ENCODE results near the gene POLR3K.

- TF ChIP-seq, protein P1, sequence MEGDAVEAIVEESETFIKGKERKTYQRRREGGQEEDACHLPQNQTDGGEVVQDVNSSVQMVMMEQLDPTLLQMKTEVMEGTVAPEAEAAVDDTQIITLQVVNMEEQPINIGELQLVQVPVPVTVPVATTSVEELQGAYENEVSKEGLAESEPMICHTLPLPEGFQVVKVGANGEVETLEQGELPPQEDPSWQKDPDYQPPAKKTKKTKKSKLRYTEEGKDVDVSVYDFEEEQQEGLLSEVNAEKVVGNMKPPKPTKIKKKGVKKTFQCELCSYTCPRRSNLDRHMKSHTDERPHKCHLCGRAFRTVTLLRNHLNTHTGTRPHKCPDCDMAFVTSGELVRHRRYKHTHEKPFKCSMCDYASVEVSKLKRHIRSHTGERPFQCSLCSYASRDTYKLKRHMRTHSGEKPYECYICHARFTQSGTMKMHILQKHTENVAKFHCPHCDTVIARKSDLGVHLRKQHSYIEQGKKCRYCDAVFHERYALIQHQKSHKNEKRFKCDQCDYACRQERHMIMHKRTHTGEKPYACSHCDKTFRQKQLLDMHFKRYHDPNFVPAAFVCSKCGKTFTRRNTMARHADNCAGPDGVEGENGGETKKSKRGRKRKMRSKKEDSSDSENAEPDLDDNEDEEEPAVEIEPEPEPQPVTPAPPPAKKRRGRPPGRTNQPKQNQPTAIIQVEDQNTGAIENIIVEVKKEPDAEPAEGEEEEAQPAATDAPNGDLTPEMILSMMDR (IDR thresholded peaks at IDR 0.05 in 2 of 3, conservative IDR thresholded peaks at IDR 0.05 in 1 of 3; ENCODE audit: borderline replicate concordance in 1 of 3, insufficient read depth in 1 of 3, low read depth in 2 of 3, low read length in 2 of 3): no peak
- TF ChIP-seq ELF1 (IDR thresholded peaks at IDR 0.05; ENCODE audit: borderline replicate concordance, low read depth) (no peak), YY1 (IDR thresholded peaks at IDR 0.05; ENCODE audit: extremely low read depth, insufficient replicate concordance, low read depth, low read length) (no peak), POLR2A (IDR thresholded peaks at IDR 0.05; ENCODE audit: borderline replicate concordance, extremely low read depth, insufficient read depth, insufficient read length) (no peak), EZH2 (IDR thresholded peaks at IDR 0.05) (no peak), RAD21 (IDR thresholded peaks at IDR 0.05; ENCODE audit: low read depth) (no peak), ZNF274 (IDR thresholded peaks at IDR 0.05; ENCODE audit: low read depth, low read length) (no peak), SP1 (IDR thresholded peaks at IDR 0.05; ENCODE audit: low read depth) (no peak), MAX (IDR thresholded peaks at IDR 0.05) (no peak), POLR2AphosphoS5 (IDR thresholded peaks at IDR 0.05; ENCODE audit: low read depth, low read length) (no peak), SRF (IDR thresholded peaks at IDR 0.05; ENCODE audit: low read depth) (no peak), TCF7L2 (IDR thresholded peaks at IDR 0.05; ENCODE audit: borderline replicate concordance, extremely low read depth, insufficient read depth, insufficient read length) (no peak)
- TF ChIP-seq, protein P2, sequence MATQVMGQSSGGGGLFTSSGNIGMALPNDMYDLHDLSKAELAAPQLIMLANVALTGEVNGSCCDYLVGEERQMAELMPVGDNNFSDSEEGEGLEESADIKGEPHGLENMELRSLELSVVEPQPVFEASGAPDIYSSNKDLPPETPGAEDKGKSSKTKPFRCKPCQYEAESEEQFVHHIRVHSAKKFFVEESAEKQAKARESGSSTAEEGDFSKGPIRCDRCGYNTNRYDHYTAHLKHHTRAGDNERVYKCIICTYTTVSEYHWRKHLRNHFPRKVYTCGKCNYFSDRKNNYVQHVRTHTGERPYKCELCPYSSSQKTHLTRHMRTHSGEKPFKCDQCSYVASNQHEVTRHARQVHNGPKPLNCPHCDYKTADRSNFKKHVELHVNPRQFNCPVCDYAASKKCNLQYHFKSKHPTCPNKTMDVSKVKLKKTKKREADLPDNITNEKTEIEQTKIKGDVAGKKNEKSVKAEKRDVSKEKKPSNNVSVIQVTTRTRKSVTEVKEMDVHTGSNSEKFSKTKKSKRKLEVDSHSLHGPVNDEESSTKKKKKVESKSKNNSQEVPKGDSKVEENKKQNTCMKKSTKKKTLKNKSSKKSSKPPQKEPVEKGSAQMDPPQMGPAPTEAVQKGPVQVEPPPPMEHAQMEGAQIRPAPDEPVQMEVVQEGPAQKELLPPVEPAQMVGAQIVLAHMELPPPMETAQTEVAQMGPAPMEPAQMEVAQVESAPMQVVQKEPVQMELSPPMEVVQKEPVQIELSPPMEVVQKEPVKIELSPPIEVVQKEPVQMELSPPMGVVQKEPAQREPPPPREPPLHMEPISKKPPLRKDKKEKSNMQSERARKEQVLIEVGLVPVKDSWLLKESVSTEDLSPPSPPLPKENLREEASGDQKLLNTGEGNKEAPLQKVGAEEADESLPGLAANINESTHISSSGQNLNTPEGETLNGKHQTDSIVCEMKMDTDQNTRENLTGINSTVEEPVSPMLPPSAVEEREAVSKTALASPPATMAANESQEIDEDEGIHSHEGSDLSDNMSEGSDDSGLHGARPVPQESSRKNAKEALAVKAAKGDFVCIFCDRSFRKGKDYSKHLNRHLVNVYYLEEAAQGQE (IDR thresholded peaks at IDR 0.05; ENCODE audit: low read depth): no peak
Measured at GRCh38 chr16:60929-61878, 7.8 kb upstream of the POLR3K start.
